Panc1 (cell line): ENCODE data around the gene SYNE1.

ENCODE experiments used
- CTCF ChIP-seq: fragments of 450-650 bp; IDR thresholded peaks from 2 replicates; pipeline ENCODE4 v1.5.1; 2017; ENCODE audit warnings: mild to moderate bottlenecking
- POLR2AphosphoS5 ChIP-seq: IDR thresholded peaks from 2 replicates; pipeline ENCODE4 v1.6.1; 2012; ENCODE audit warnings: mild to moderate bottlenecking, low read depth, low read length, moderate library complexity

- TF ChIP-seq CTCF (no peak), POLR2AphosphoS5 (no peak)
Observed at GRCh38 chr6:152195896-152196295, 441.3 kb downstream of the SYNE1 start.
